ENCODE measurements around the gene SFTA2. TPM values are rescaled to one million over a fixed set of nuclear protein-coding genes. Genes with fewer than 3 reads are reported as not detected.
"Not testable (repeated sequence)": the region's sequence is repeated elsewhere in the genome, so short reads cannot be mapped to it uniquely, and the experiment has no call there.

The SFTA2 gene
- total RNA-seq, 1 donor from 2014 or later: 9.0 TPM

DNA sequence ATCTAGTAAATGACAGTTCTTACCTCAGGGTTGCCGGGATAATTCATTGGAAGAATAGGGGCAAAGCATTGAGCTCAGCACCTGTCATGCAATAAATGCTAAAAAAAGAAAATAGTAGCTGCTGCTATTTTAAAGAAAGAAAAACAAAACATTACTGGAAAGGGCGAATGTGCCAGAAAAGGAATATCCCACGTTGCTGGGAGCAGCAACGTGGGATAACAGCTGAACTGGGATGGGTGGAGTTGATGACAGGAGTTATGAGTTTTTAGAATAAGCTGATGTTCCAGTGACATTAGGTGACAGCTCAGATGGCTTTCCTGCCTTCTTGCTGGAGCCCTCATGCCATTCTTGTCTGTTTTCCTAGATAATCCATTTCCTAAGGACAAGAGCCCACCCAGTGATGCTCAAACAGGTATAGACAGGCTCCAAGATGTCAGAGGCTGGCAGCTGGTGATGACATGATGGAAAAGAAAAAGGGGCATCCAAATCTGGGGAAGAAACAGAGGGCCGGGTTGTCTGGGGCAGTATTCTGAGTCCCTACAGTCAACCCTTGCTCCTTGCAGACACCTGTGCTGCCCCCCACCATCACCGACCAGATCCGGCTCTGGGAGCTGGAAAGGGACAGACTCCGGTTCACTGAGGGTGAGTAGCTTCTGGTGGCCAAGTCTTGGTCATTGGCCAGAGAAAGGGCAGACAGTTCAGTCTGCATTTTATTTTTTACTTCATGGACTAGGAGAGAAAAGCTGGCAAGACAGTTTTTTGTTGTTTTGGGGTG, 19.0 kb downstream of the SFTA2 start:
- ATAC-seq: no peak

- not testable (repeated sequence) for ATAC-seq
These were observed 21.5 kb downstream of the SFTA2 start for GRCh38 chr6:30910473-30910872.

- no peak for ATAC-seq
These were observed 23.3 kb downstream of the SFTA2 start for GRCh38 chr6:30908700-30909099.

DNA sequence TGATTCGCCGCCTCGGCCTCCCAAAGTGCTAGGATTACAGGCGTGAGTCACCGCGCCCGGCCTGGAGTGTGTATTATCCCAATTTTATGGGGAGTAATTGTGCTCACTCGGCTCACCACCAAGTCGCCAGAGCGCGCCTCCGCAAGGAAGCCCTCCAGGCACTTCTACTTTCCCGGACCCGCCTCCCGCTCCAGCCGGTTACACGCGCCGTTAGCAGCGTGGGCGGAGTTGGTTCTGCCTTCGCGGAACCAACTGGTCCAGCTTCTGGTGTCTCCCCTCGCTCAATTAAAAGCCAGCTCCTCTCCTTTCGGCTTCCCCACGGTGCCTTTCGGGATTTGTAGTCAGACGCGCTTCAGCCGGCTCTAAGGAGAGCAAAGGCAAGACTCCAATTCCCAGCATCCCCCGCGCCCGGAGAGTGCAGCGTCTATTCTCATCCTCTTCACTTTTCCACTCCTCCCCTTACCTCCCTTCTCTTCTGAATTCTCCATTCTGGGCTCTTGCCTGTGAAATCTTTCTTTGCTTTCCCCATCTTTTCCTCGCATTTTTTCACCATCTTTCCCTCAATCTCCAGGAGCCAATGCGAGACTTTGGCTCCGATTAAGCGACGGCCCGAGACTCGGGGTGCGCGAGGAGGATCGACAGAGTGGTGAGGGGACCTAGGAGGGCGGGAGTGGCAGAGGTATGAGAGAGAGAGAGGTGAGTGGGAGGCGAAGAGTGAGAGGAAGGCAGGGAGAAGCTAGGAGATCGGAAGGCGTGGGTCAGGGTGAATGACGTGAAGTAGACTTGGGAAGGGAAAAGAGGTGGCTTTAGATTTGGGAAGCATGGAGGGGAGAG, 24.0 kb downstream of the SFTA2 start, which contains the start of gene GTF2H4:
TSS of gene GTF2H4 (plus strand) at position 450 of the 834 bp plus-strand sequence.
- ATAC-seq: peak; percentile 94

GRCh38 chr6:30907290-30907757, 24.6 kb downstream of the SFTA2 start:
- not testable (repeated sequence) for ATAC-seq

- ATAC-seq: no peak
These were observed 28.7 kb downstream of the SFTA2 start for GRCh38 chr6:30903236-30903635.

DNA sequence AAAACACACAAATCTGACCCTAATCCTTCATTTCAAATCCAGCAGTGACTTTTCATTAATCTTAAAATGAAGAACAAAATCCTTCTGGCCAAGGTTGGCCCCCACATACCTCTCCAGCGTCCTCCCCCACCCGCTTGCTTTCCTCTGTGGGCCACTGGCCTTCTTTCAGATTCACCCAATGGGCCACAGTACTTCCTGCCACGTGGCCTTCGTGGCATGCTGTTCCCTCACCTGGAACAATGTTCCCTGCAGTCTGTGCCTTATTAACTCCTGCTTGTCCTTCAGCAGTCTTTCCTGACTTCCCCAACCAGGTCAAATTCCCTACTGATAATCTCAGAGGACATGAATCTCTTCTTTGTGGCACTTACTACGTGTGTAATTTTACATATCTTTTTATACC, 29.3 kb downstream of the SFTA2 start:
- ATAC-seq: no peak

DNA sequence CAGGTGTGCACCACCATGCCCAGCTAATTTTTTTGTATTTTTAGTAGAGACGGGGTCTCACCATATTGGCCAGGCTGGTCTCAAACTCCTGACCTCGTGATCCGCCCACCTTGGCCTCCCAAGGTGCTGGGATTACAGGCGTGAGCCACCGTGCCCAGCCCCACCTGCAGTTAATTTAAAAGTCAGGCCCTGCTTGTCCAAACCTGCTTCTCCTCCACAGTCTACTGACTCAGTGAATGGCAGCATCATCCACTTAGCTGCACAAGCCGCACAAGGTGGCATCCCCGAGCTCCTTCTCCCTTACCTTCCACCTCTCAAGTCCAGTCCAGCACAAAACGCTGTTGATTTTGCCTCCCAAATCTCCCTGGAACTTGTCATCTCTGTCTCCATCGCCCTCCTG, 29.8 kb downstream of the SFTA2 start:
- ATAC-seq: peak; percentile 79

- ATAC-seq: no peak
These were observed 30.5 kb downstream of the SFTA2 start for GRCh38 chr6:30901436-30901835.

DNA sequence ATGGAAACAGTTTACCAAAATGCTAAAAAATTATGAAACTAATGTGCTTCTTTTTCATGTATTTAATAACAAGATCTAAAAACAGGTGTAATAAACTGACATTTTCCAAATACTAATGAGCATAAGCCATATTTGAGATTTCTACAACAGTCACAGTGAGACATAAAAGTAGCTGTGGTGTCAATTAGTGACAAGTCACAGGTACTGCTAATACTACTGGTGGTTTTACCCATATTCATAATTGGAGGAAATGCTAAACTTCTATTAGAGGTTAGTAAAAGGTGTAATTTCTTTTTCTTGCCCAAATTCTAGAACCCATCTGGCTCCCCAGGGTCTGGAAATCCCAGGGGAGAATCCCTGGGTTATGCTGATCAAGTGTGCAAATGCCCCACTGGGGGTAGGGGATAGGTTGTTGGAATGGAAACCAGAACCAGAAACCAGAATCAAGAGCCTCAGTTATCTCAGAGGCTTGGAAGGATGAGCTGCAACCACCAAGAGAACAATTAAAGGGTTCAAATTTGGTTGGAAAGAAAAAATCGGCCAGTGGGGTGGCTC, 31.0 kb downstream of the SFTA2 start:
- ATAC-seq: no peak

GRCh38 chr6:30898750-30899360, 33.1 kb downstream of the SFTA2 start:
- no peak for ATAC-seq

DNA sequence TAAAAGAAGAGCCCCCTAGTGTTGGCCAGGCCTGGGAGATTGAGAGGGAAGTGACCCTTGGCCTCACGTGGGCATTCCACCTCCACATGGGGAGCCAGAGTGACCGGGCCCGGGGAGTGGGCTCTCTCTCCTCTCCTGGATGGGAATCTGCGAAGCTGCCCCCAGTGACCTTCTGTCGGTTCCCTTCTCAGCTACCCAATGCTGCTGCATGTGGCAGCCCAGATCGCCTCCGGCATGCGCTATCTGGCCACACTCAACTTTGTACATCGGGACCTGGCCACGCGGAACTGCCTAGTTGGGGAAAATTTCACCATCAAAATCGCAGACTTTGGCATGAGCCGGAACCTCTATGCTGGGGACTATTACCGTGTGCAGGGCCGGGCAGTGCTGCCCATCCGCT, 34.1 kb downstream of the SFTA2 start:
- no peak for ATAC-seq

- no peak for ATAC-seq
These were observed 35.4 kb downstream of the SFTA2 start for GRCh38 chr6:30896541-30896940.

GRCh38 chr6:30895343-30895742, 36.6 kb downstream of the SFTA2 start:
- ATAC-seq: no peak

DNA sequence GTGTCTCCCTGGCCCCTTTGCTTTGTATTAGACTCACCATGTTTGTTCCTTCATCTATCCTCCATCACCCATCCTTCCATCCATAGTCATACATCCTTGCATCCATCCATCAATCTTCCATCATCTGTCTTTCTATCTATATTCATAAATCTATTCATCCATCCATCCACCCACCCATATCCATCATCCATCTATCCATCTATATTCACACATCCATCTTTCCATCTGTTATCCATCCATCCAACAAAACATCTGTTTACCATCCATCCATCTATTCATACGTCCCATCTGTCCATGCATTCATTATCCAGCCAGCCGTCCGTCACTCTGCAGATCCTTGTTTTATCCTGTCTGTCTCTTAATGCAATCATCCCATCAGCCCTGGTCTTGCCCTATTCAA, 37.0 kb downstream of the SFTA2 start:
- ATAC-seq: no peak

DNA sequence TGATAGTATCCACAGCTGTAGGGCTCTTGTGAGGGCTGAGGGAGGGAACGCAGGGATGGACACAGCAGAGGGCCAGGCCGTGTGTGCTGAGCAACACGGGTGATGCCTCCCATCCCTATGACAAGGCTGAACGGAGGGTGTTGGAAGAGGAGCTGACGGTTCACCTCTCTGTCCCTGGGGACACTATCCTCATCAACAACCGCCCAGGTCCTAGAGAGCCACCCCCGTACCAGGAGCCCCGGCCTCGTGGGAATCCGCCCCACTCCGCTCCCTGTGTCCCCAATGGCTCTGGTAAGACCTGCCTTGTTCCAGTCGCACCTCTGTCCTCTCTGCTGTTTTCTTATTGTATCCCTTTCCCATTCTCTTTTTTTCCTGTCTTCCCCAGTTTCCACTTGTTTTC, 37.6 kb downstream of the SFTA2 start:
- no peak for ATAC-seq

DNA sequence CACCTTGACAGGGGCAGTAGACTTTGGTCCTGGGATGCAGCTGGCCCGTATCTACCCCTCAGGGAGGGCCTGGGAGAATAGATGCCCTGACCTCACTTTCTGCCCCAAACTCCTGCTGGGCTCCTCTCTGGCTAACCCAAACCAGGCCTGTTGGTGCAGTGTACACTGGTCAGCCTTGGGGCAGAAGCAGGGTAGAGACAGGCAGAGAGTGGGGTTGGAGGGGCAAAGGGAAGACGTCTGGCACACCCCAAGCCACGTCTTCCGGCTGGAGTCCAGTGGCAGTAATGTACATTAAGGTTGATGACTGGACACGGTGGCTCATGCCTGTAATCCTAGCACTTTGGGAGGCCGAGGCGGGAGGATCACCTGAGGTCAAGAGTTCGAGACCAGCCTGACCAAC, 38.3 kb downstream of the SFTA2 start:
- ATAC-seq: no peak

DNA sequence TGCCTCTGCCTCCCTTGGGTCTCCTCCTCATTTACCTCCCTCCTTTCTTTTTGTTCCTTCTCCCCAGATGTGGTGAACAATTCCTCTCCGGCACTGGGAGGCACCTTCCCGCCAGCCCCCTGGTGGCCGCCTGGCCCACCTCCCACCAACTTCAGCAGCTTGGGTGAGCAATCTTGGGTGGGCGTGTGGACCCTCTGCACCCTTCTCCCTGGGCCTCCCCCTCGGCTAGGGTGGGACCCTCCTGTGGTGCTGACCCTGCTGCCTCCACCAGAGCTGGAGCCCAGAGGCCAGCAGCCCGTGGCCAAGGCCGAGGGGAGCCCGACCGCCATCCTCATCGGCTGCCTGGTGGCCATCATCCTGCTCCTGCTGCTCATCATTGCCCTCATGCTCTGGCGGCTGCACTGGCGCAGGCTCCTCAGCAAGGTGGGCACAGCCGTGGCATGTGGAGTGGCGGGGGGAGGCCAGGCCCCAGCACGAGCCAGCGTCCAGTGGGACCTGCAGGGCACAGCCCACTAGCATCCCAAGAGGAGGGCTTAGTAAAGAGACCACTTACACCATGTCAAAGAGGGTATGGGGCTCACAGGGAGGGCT, 38.9 kb downstream of the SFTA2 start:
- no peak for ATAC-seq

DNA sequence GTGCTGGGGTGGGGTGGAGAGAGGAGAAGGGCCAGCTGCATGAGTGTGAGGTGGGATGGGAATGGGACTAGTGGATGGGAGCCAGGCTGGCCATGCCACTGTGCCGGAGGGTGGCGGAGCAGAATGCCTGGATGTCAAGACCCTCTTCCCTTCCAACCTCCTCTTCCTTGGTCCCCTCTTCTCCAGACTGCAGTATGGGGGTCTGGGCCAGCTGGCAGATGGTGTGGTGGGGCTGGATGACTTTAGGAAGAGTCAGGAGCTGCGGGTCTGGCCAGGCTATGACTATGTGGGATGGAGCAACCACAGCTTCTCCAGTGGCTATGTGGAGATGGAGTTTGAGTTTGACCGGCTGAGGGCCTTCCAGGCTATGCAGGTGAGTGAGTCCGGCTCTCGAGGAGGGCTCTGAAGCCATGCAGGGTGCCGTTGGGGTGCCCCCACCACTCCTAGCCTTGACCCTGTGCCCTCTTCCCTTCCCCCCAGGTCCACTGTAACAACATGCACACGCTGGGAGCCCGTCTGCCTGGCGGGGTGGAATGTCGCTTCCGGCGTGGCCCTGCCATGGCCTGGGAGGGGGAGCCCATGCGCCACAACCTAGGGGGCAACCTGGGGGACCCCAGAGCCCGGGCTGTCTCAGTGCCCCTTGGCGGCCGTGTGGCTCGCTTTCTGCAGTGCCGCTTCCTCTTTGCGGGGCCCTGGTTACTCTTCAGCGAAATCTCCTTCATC, 40.0 kb downstream of the SFTA2 start:
- ATAC-seq: no peak

DNA sequence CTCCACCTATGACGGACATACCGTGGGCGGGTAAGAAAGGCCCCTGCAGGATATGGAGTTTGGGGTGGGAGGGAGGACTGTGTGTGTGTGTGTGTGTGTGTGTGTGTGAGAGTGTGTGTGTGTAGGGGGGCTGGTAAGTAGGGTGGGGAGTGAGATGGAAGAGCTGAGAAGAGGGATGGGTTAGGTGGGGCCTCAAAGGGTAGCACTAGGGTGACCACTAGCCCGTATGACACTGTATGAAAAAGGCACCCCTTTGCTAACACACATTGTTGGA, 40.6 kb downstream of the SFTA2 start:
- no peak for ATAC-seq

GRCh38 chr6:30890646-30891449, 41.1 kb downstream of the SFTA2 start:
- no peak for ATAC-seq

All from esophagus mucosa (tissue), 1 donor.